ENCODE measurements around the gene PIK3AP1. TPM values are rescaled to one million over a fixed set of nuclear protein-coding genes. Genes with fewer than 3 reads are reported as not detected.

Gene PIK3AP1
- total and polyA plus RNA-seq, 2 of the 4 experiments (the other 2 are of a cell fraction) = under 0.01 to 0.14 TPM

GRCh38 chr10:96664563-96664962, 55.8 kb downstream of the PIK3AP1 start:
- DNase-seq (no peak), ATAC-seq (ENCODE audit: low read depth) (no peak)
- Histone ChIP-seq H3K9ac (ENCODE audit: low read depth, low read length) (no peak overlapping the region), H3K27ac (ENCODE audit: insufficient read depth, low read length) (no peak overlapping the region), H3K9me3 (ENCODE audit: control insufficient read depth, insufficient read depth, low read length) (no peaks in the 10 kb centered on the region), H3K36me3 (ENCODE audit: control insufficient read depth, insufficient read depth, low read length) (no peaks in the 10 kb centered on the region), H3K4me3 (ENCODE audit: insufficient read depth, low read depth, low read length) (no peak overlapping the region), H3K18ac (ENCODE audit: low read depth, low read length) (no peak overlapping the region), H2AFZ (replicated peaks; ENCODE audit: low read length, poor library complexity) (no peak overlapping the region), H3K79me1 (ENCODE audit: low read depth in 1 of 2, low read length in 2 of 2) (no peaks in the 10 kb centered on the region), H3K27me3 (ENCODE audit: control insufficient read depth, insufficient read depth, low read length) (no peaks in the 10 kb centered on the region; the same call in 1 of the 2 replicates), H3K14ac (replicated peaks; ENCODE audit: low read depth, low read length) (no peak overlapping the region; the same call in 1 of the 2 replicates), H3K9me1 (ENCODE audit: insufficient read depth, low read length) (peaks cover 5% of the 10 kb centered on the region), H2BK120ac (ENCODE audit: low read depth, low read length) (peak overlapping the region; percentile 73), H3K4ac (ENCODE audit: low read depth, low read length) (peak overlapping the region; percentile 37), H2AK9ac (replicated peaks; ENCODE audit: low read depth, low read length, poor library complexity) (no peak overlapping the region), H3K23ac (ENCODE audit: low read depth, low read length) (no peak overlapping the region; the same call in 1 of the 2 replicates), H4K91ac (ENCODE audit: insufficient read depth, low read depth, low read length) (peak overlapping the region; percentile 44; the same call in 1 of the 2 replicates), H2AK5ac (ENCODE audit: low read depth, low read length) (peak overlapping the region; percentile 13; the same call in 1 of the 2 replicates), H2BK20ac (ENCODE audit: low read depth, low read length) (peak overlapping the region; percentile 77; the same call in 1 of the 2 replicates), H3K56ac (ENCODE audit: extremely low read depth, insufficient read depth, low read length) (no peak overlapping the region), H4K20me1 (ENCODE audit: insufficient read depth, low read length) (no peaks in the 10 kb centered on the region), H4K8ac (ENCODE audit: low read depth in 2 of 2, low read length in 2 of 2) (no peak overlapping the region), H2BK15ac (ENCODE audit: low read depth, low read length) (peak overlapping the region; percentile 36; the same call in 1 of the 3 replicates), H4K5ac (ENCODE audit: low read depth, low read length) (no peak overlapping the region), H2BK5ac (ENCODE audit: low read depth, low read length, poor library complexity, severe bottlenecking) (no peak overlapping the region), H3K4me1 (ENCODE audit: control insufficient read depth, insufficient read depth, low read length) (peaks cover 8% of the 10 kb centered on the region), H3K4me2 (ENCODE audit: low read depth, low read length) (no peak overlapping the region)
- POLR2A ChIA-PET (ENCODE audit: unreplicated experiment) = no interaction called here
- no TSS peak for BruUV-seq (replicated peaks)
- TF ChIP-seq CTCF (conservative IDR thresholded peaks at IDR 0.05; ENCODE audit: low read depth, low read length) (no peak), FOS (IDR thresholded peaks at IDR 0.05; ENCODE audit: low read depth, low read length) (no peak), CHD1 (IDR thresholded peaks at IDR 0.05; ENCODE audit: low read depth, low read length) (no peak), CEBPB (IDR thresholded peaks at IDR 0.05; ENCODE audit: low read depth, low read length) (no peak), NFE2L2 (IDR thresholded peaks at IDR 0.05; ENCODE audit: low read depth, low read length) (no peak)
- intact Hi-C loops (cut with micrococcal nuclease) (no loop called here), dilution Hi-C loops (cut with HindIII; ENCODE audit: low sequenced_read_pairs, unreplicated experiment) (no loop called here), in situ Hi-C loops (cut with MboI; ENCODE audit: low sequenced_read_pairs) (no loop called here)
- CTCF ChIA-PET = no interaction called here
- WGBS, 2 experiments (ENCODE audit: extremely low coverage in 2 of 2, insufficient read length in 1 of 2) = no CpG with 5 or more reads among the region's 3 CpGs
